ENCODE data around the gene MRPL21. TPM values are rescaled to one million over a fixed set of nuclear protein-coding genes. Genes with fewer than 3 reads are reported as not detected.

MRPL21 gene
- total RNA-seq, 4 donors from 2014 or later = 9.0 to 121 (median 52.8) TPM

- intact Hi-C loops (cut with DNase I; ENCODE audit: low total_unique reads) = loop anchor here (5.0 kb wide), 1 partner anchor 54 kb away; no protein-coding TSS in a partner anchor
- no peaks in the 10 kb centered on the region for H3K27me3 ChIP-seq
- no peaks in the 10 kb centered on the region for H3K36me3 ChIP-seq
- DNase-seq = no peak
- in situ Hi-C loops (cut with MboI; ENCODE audit: low pct_ligation_motif_present in 1 of 4, low pct_unique_long_range_greater_than_20kb in 1 of 4, low sequenced_read_pairs in 3 of 4) = no loop called here
- peak overlapping the region in 2 of 4 donors; percentile 81 to 89 for H3K27ac ChIP-seq
- 54 to 94% methylated on average over 2 of the region's 2 CpGs for WGBS, 2 donors (ENCODE audit: low coverage in 1 of 2)
- H3K4me1 ChIP-seq = peaks cover 2 to 15% (median 10%) of the 10 kb centered on the region in 4 donors
- no peak overlapping the region for H3K4me3 ChIP-seq
- no peaks in the 10 kb centered on the region for H3K9me3 ChIP-seq
- TF ChIP-seq EP300 (IDR thresholded peaks at IDR 0.05; ENCODE audit: low read depth) (no peak), POLR2A (IDR thresholded peaks at IDR 0.05) (no peak), POLR2AphosphoS5 (IDR thresholded peaks at IDR 0.05) (no peak), CTCF (IDR thresholded peaks at IDR 0.05) (no peak)
Measured at GRCh38 chr11:68948496-68948895, 44.9 kb upstream of the MRPL21 start.

- TF ChIP-seq POLR2A (IDR thresholded peaks at IDR 0.05) = no peak
- no peak for TF ChIP-seq CTCF (IDR thresholded peaks at IDR 0.05)
- no peak for TF ChIP-seq EP300 (IDR thresholded peaks at IDR 0.05; ENCODE audit: low read depth)
- no peak for TF ChIP-seq POLR2AphosphoS5 (IDR thresholded peaks at IDR 0.05)
- in situ Hi-C loops (cut with MboI; ENCODE audit: low pct_ligation_motif_present in 1 of 4, low pct_unique_long_range_greater_than_20kb in 1 of 4, low sequenced_read_pairs in 3 of 4) (no loop called here), intact Hi-C loops (cut with DNase I; ENCODE audit: low total_unique reads) (loop anchor here (5.0 kb wide), 1 partner anchor 55 kb away; no protein-coding TSS in a partner anchor)
Measured at GRCh38 chr11:68947151-68947550, 43.5 kb upstream of the MRPL21 start.

GRCh38 chr11:68946416-68947090 lies 42.9 kb upstream of the MRPL21 start:
- intact Hi-C loops (cut with DNase I; ENCODE audit: low total_unique reads) (loop anchor here (5.0 kb wide), 1 partner anchor 56 kb away; no protein-coding TSS in a partner anchor), in situ Hi-C loops (cut with MboI; ENCODE audit: low pct_ligation_motif_present in 1 of 4, low pct_unique_long_range_greater_than_20kb in 1 of 4, low sequenced_read_pairs in 3 of 4) (no loop called here)
- H3K36me3 ChIP-seq = no peaks in the 10 kb centered on the region
- H3K27ac ChIP-seq = peak overlapping the region; percentile 79 to 89 (median 83)
- no peak overlapping the region for H3K4me3 ChIP-seq
- TF ChIP-seq POLR2A (IDR thresholded peaks at IDR 0.05) (no peak), POLR2AphosphoS5 (IDR thresholded peaks at IDR 0.05) (peak; percentile 28 to 59 (median 41)), EP300 (IDR thresholded peaks at IDR 0.05; ENCODE audit: low read depth) (no peak)
- H3K9me3 ChIP-seq = no peaks in the 10 kb centered on the region
- no peaks in the 10 kb centered on the region for H3K27me3 ChIP-seq
- 34 to 60% methylated on average over 5 to 18 of the region's 18 CpGs for WGBS, 2 donors (ENCODE audit: low coverage in 1 of 2)
- H3K4me1 ChIP-seq = peaks cover 13 to 29% (median 21%) of the 10 kb centered on the region in 4 donors
- no peak for DNase-seq

More at GRCh38 chr11:68947151-68947550, 43.5 kb upstream of the MRPL21 start:
- no peak overlapping the region for H3K4me3 ChIP-seq
- H3K9me3 ChIP-seq = no peaks in the 10 kb centered on the region
- peaks cover 13 to 28% (median 20%) of the 10 kb centered on the region in 4 donors for H3K4me1 ChIP-seq
- no peak for DNase-seq
- H3K27me3 ChIP-seq = no peaks in the 10 kb centered on the region
- H3K27ac ChIP-seq = peak overlapping the region; percentile 79 to 89 (median 83)
- 80 to 85% methylated on average over 5 to 11 of the region's 11 CpGs for WGBS, 2 donors (ENCODE audit: low coverage in 1 of 2)
- H3K36me3 ChIP-seq = no peaks in the 10 kb centered on the region

GRCh38 chr11:68942751-68943271 lies 39.2 kb upstream of the MRPL21 start:
- in situ Hi-C loops (cut with MboI; ENCODE audit: low pct_ligation_motif_present in 1 of 4, low pct_unique_long_range_greater_than_20kb in 1 of 4, low sequenced_read_pairs in 3 of 4) (no loop called here), intact Hi-C loops (cut with DNase I; ENCODE audit: low total_unique reads) (no loop called here)
- Histone ChIP-seq H3K4me3 (no peak overlapping the region), H3K9me3 (no peaks in the 10 kb centered on the region), H3K36me3 (no peaks in the 10 kb centered on the region), H3K4me1 (peaks cover 13 to 29% (median 21%) of the 10 kb centered on the region in 4 donors), H3K27me3 (no peaks in the 10 kb centered on the region), H3K27ac (peak overlapping the region; percentile 79 to 89 (median 83))
- WGBS, 2 donors (ENCODE audit: low coverage in 1 of 2) = 33% methylated on average over 5 of the region's 9 CpGs; no CpG with 5 or more reads in 1 of the 2 donors
- peak; percentile 23 for DNase-seq
- TF ChIP-seq CTCF (IDR thresholded peaks at IDR 0.05) = no peak
- TF ChIP-seq EP300 (IDR thresholded peaks at IDR 0.05; ENCODE audit: low read depth) = peak; percentile 31
- TF ChIP-seq POLR2AphosphoS5 (IDR thresholded peaks at IDR 0.05) = peak in 1 of 3 donors; percentile 25
- TF ChIP-seq POLR2A (IDR thresholded peaks at IDR 0.05) = no peak
